ENCODE measurements around the gene SPRR2A.
"Not testable (repeated sequence)": the region's sequence is repeated elsewhere in the genome, so short reads cannot be mapped to it uniquely, and the experiment has no call there.

Gene SPRR2A

DNA sequence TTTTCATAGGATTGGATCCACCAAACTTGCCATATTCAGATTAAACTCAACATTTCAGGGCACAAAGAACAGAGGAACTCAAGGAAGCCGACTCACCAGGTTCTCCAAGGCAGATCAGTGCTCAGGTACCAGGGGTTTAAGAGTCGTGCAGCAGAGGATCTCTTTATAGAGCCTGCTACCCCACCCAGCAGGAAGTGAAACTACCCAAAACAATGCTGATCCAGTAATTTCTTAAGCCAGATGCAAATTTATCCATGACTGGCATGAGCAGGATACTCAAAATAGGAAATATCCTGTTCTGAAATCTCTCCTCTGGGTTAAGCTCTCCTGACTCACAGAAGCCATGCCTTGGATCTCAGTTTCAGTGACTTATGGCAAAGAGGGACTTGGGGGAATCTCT, at the start of gene SPRR2A:
TSS of gene SPRR2A (minus strand) at position 138 of the 400 bp plus-strand sequence. CDS start 777 bp downstream, outside the sequence.
- DNase-seq = no peak
- TF ChIP-seq GATA1 (IDR thresholded peaks at IDR 0.05; ENCODE audit: low read depth, low read length) (no peak), POLR2A (IDR thresholded peaks at IDR 0.05; ENCODE audit: low read length) (no peak)

DNA sequence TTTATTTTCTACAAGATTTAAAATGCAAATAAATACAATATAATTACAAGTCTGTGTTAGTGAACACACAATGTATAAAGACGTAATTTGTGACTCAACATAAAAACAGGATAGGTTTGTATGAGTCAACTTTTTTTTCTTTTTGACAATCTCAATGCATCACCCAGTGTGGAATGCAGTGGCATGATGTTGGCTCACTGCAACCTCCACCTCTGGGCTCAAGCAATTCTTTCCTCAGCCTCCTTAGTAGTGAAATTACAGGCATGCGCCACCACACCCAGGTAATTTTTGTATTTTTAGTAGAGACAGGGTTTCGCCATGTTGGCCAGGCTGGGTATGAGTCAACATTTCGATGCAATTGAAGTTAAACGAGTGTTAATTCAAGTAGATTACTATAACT, 42.9 kb upstream of the SPRR2A start:
- TF ChIP-seq GATA1 (IDR thresholded peaks at IDR 0.05; ENCODE audit: low read depth, low read length) (no peak), POLR2A (IDR thresholded peaks at IDR 0.05; ENCODE audit: low read length) (no peak)
- DNase-seq = no peak

DNA sequence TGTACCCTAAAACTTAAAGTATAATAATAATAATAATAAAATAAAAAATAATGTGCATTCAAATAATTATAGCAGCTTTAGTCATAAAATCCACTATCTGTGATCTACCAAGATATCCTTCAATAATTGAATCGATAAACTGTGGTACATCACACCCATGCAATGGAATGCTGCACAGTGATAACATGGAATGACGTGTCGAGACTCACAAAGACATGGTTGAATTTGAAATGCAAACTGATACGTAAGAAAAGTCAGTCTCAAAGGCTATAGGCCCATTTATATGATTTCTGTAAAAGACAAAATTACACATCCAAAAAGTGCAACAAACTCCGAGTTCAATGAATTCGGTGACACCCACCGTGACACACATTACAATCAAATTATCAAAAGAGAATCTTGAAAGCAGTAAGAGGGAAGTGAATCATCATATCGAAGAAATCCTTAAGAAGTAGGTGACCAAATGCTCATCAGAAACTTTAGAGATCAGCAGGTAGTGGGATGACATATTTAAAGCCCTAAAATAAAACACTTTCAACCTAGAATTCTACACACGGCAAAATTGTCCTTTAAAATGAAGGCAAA, 42.2 kb upstream of the SPRR2A start:
- TF ChIP-seq POLR2A (IDR thresholded peaks at IDR 0.05; ENCODE audit: low read length) (no peak), GATA1 (IDR thresholded peaks at IDR 0.05; ENCODE audit: low read depth, low read length) (no peak)
- no peak for DNase-seq

DNA sequence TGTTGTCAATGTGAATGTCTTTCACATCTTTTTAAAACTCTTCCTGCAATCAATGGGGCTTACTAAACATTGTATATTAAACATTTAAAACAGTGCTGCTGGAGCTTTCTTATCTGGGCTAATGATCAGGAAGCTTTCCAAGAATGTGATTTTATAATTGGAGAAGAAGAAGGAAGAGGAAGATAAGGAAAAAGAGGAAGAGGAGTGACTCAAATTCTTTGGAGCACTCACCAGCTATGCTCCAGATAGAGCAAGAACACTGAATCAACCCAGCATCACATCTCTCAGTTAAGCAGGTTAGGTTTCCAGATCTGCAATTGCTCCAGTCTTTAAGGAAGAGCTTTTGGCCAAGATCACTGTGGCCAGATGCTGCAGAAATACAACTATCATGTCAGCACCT, 38.5 kb upstream of the SPRR2A start:
- DNase-seq = peak in 1 of 2 experiments; percentile 31
- no peak for TF ChIP-seq POLR2A (IDR thresholded peaks at IDR 0.05; ENCODE audit: low read length)
- no peak for TF ChIP-seq GATA1 (IDR thresholded peaks at IDR 0.05; ENCODE audit: low read depth, low read length)

DNA sequence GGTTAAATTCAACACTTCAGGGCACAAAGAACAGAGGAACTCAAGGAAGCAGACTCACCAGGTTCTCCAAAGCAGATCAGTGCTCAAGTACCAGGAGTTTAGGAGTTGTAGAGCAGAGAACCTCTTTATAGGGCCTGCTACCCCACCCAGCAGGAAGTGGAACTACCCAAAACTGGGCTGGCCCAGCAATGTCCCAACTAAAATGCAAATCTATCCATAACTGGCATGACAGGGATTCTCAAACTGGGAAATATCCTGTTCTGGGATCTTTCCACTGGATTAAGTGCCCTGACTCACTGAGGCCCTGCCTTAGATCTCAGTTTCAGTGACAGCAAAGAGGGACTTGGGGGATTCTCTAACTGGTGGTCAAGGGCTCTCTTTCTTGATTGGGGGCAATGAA, 37.1 kb upstream of the SPRR2A start, which contains the start of gene SPRR2E:
TSS of gene SPRR2E (minus strand) at position 101 of the 400 bp plus-strand sequence. CDS start 775 bp downstream, outside the sequence.
- TF ChIP-seq POLR2A (IDR thresholded peaks at IDR 0.05; ENCODE audit: low read length) (no peak), GATA1 (IDR thresholded peaks at IDR 0.05; ENCODE audit: low read depth, low read length) (no peak)
- DNase-seq = no peak

DNA sequence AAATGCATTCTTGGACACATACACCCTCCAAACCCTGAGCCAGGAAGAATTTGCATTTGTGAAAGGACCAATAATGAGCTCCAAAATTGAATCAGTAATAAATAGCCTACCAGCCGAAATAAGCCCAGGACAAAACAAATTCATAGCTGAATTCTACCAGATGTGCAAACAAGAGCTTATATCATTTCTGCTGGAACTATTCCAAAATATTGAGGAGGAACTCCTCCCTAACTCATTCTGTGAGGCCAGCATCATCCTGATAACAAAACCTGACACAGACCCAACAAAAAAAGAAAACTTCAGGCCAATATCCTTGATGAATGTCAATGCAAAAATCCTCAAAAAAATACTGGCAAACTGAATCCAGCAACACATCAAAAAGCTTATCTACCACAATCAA, 30.3 kb upstream of the SPRR2A start:
- no peak for TF ChIP-seq GATA1 (IDR thresholded peaks at IDR 0.05; ENCODE audit: low read depth, low read length)
- no peak for TF ChIP-seq POLR2A (IDR thresholded peaks at IDR 0.05; ENCODE audit: low read length)
- peak; percentile 44 to 74 for DNase-seq

DNA sequence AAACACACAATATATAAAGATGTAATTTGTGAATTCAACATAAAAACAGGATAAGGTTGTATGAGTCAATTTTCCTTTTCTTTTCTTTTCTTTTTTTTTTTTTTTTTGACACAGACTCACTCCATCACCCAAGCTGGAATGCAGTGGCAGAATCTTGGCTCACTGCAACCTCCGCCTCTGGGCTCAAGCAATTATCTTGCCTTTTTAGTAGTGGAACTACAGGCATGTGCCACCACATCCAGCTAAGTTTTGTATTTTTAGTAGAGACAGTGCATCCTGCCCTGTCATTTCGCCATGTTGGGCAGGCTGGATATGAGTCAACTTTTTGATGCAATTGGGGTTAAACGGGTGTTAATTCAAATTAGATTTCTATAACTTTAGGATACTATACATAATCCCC, 24.4 kb upstream of the SPRR2A start:
- no peak for DNase-seq
- TF ChIP-seq POLR2A (IDR thresholded peaks at IDR 0.05; ENCODE audit: low read length) (no peak), GATA1 (IDR thresholded peaks at IDR 0.05; ENCODE audit: low read depth, low read length) (no peak)

DNA sequence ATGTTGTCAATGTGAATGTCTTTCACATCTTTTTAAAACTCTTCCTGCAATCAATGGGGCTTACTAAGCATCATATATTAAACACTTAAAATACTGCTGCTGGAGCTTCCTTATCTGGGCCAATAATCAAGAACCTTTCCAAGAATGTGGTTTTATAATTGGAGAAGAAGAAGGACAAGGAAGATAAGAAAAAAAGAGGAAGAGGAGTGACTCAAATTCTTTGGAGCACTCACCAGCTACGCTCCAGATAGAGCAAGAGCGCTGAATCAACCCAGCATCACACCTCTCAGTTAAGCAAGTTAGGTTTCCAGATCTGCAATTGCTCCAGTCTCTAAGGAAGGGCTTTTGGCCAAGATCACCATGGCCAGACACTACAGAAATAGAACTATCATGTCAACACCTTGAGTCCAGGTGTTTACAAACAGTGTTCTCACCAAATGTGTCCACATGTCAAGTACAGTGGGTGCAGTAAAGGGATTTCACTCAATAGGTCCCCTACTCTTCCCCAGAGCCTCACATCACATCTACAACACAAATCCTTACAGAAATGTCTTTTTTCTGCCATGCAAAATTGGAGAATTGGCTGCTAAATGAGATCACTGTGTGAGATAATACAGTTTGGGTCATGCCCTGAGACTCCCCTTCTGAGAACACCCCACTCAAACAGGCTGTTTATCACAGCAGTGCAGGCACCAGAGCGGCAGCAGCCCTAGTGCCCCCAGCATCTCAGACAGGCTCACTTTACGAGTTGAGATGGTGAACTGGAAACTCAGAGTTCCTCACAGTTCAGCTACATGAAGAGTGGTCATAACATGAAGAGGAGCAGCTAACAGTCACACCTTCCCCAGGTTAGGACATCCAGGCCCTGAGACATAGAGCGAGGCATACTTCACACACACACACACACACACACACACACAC, 15.8 kb upstream of the SPRR2A start:
- no peak for TF ChIP-seq POLR2A (IDR thresholded peaks at IDR 0.05; ENCODE audit: low read length)
- TF ChIP-seq GATA1 (IDR thresholded peaks at IDR 0.05; ENCODE audit: low read depth, low read length) = no peak
- peak; percentile 55 to 84 for DNase-seq

DNA sequence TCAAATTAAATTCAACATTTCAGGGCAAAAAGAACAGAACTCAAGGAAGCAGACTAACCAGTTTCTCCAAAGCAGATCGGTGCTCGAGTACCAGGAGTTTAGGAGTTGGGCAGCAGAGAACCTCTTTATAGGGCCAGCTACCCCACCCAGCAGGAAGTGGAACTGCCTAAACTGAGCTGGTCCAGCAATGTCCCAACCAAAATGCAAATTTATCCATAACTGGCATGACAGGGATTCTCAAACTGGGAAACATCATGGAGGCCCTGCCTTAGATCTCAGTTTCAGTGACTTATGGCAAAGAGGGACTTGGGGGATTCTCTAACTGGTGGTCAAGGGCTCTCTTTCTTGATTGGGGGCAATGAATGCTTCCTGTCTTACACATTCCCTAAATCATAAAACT, 14.2 kb upstream of the SPRR2A start, which contains the start of gene SPRR2B:
TSS of gene SPRR2B (minus strand) at position 101 of the 400 bp plus-strand sequence. CDS start 772 bp downstream, outside the sequence.
- DNase-seq = no peak
- TF ChIP-seq POLR2A (IDR thresholded peaks at IDR 0.05; ENCODE audit: low read length) = no peak
- no peak for TF ChIP-seq GATA1 (IDR thresholded peaks at IDR 0.05; ENCODE audit: low read depth, low read length)

DNA sequence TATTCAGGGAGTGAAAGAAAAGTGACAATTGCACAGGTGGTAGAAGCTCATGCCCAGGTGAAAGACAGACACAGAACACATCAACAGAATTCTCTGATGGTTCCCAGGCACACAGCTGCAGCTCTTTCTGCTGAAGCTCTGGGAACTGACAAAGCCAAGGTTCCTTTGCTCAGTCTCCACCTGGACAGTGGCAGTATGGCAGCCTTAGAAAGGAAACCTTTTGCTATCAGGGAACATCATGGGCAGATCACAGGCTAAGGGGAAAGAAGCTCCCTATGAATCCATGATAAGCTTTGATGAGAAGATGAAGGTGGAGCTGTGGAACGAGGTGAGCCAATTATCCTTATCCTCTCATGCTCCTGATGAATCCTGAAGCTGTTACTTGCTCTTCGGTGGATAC, 12.9 kb upstream of the SPRR2A start:
- TF ChIP-seq POLR2A (IDR thresholded peaks at IDR 0.05; ENCODE audit: low read length) (no peak), GATA1 (IDR thresholded peaks at IDR 0.05; ENCODE audit: low read depth, low read length) (no peak)
- DNase-seq = no peak

DNA sequence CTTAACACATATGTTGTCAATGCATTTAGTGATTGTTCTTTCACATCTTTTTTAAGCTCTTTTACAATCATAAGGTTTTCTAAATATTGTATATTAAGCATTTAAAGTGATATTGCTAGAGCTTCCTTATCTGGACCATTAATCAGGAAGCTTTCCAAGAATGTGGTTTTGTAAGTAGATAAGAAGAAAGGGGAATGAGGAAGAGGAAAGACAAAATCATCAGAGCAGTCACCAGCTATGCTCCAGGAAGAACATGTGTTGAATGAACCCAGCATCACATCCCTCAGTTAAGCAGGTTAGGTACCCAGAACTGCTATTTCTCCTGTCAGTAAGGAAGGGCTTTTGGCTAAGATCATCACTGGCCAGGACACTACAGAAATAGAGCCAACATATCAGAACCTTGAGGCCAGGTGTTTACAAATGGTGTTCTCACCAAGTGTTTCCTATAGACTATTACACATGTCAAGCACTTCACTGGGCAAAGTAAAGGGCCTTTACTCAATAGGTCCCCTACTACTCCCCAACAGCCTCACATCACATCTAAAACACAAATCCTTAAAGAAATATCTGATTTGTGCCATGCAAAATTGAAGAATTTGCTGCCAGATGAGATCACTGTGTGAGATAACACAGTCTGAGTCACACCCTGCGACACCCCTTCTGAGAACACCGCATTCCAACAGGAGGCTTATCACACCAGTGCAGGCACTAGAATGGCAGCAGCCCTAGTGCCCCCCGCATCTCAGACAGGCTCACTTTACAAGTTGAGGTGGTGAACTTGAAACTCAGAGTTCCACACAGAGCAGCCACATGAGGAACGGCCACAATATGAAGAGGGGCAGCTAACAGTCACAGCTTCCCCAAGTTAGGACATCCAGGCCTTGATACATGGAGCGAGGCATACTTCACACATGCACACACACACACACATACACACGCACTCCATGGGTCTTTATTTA, 1.8 kb upstream of the SPRR2A start:
- TF ChIP-seq POLR2A (IDR thresholded peaks at IDR 0.05; ENCODE audit: low read length) = peak; percentile 40
- peak; percentile 70 for TF ChIP-seq GATA1 (IDR thresholded peaks at IDR 0.05; ENCODE audit: low read depth, low read length)
- DNase-seq = peak; percentile 82 to 93

DNA sequence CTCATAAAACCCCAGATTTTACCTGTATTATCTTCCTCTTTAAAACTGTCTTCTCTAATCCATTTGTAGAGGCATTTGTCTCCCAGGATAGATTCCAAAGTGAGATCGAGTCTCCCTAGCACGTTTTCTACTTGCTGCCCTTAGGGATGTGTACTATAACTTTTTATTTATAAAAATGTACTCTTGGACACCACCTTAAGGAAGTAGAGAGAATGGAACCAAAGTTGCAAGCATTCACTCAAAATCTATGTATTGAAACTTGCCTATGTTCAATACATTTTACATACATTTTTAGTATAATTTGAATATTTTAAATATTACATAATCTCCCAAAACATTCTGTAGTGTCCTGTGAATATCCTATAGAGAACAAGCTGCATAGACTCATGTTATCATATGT, 842 bp upstream of the SPRR2A start:
- TF ChIP-seq GATA1 (IDR thresholded peaks at IDR 0.05; ENCODE audit: low read depth, low read length) (no peak), POLR2A (IDR thresholded peaks at IDR 0.05; ENCODE audit: low read length) (no peak)
- DNase-seq = peak in 1 of 2 experiments; percentile 5

DNA sequence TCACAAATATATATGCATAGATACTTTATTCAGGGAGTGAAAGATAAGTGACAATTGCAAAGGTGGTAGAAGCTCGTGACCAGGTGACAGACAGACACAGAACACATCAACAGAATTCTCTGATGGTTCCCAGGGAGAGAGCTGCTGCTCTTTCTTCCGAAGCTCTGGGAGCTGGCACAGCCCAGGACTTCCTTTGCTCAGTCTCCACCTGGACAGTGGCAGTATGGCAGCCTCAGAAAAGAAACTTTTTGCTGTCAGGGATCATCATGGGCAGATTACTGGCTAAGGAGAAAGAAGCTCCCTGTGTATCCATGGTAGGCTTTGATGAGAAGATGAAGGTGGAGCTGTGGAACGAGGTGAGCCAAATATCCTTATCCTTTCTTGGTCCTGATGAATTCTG, 1.2 kb downstream of the SPRR2A start:
- not testable (repeated sequence) for DNase-seq

All from erythroblast (primary cell).